Natural killer cell (primary cell): ENCODE data around the gene RPS6KA4. TPM values are rescaled to one million over a fixed set of nuclear protein-coding genes. Genes with fewer than 3 reads are reported as not detected.

Experiments
- ATAC-seq, 3 donors: fragments of 150-1000 bp in 2 of 3; fragments of 200-7000 bp in 1 of 3; cut with Tn5 transposase; 1 replicate in 1 of 3; 2 replicates in 2 of 3; pipeline ENCODE4 v1.10.0; 2021; ENCODE audit warnings: mild to moderate bottlenecking in 2 of 3, moderate library complexity in 2 of 3
- DNase-seq, 2 donors: peaks; one replicate each; pipeline versions ENCODE4 v3.0.0 to v3.0.0-alpha.2; 2013 to 2021; ENCODE audit warnings: mixed read lengths in 1 of 2
- H3K27ac ChIP-seq: one replicate; pipeline ENCODE4 v1.5.1; 2013; ENCODE audit warnings: mild to moderate bottlenecking, low read length
- H3K27me3 ChIP-seq: one replicate; pipeline ENCODE4 v1.6.1; 2013; ENCODE audit warnings: low read length; ENCODE audit not compliant: control insufficient read depth, insufficient read depth
- H3K36me3 ChIP-seq: one replicate; pipeline ENCODE4 v1.6.1; 2013; ENCODE audit warnings: low read length; ENCODE audit not compliant: control insufficient read depth, insufficient read depth
- H3K4me1 ChIP-seq: one replicate; pipeline ENCODE4 v1.6.1; 2013; ENCODE audit warnings: low read length; ENCODE audit not compliant: control insufficient read depth, insufficient read depth
- H3K4me3 ChIP-seq: one replicate; pipeline ENCODE4 v1.5.1; 2013; ENCODE audit warnings: low read length
- H3K9me3 ChIP-seq: one replicate; pipeline ENCODE4 v1.6.1; 2013; ENCODE audit warnings: low read length; ENCODE audit not compliant: control insufficient read depth, insufficient read depth
- H3K27ac Mint-ChIP-seq, 2 donors: one replicate each; pipeline ENCODE4 v1.8.0; 2022; ENCODE audit warnings: mild to moderate bottlenecking in 2 of 2, mixed read lengths in 2 of 2, moderate library complexity in 1 of 2
- H3K27me3 Mint-ChIP-seq, 2 donors: one replicate each; pipeline ENCODE4 v1.8.0; 2022; ENCODE audit warnings: low read depth in 2 of 2, mixed read lengths in 2 of 2
- H3K36me3 Mint-ChIP-seq: one replicate; pipeline ENCODE4 v1.8.0; 2022; ENCODE audit warnings: mixed read lengths
- H3K4me1 Mint-ChIP-seq, 2 donors: one replicate each; pipeline ENCODE4 v1.8.0; 2022; ENCODE audit warnings: mixed read lengths in 2 of 2
- H3K4me3 Mint-ChIP-seq: one replicate; pipeline ENCODE4 v1.8.0; 2022; ENCODE audit warnings: mild to moderate bottlenecking, moderate library complexity, mixed read lengths
- H3K9me3 Mint-ChIP-seq, 2 donors: one replicate each; pipeline ENCODE4 v1.8.0; 2022; ENCODE audit warnings: mixed read lengths in 2 of 2
- CTCF ChIP-seq: fragments of 200-600 bp; IDR thresholded peaks from one replicate; pipeline ENCODE4 v1.8.0; 2022; ENCODE audit warnings: antibody characterized with exemption
- WGBS: methylation state at CpG from one replicate; pipeline ENCODE4 v1.1.7; 2013; ENCODE audit warnings: missing lambda C conversion rate; ENCODE audit not compliant: insufficient coverage; 5-methylcytosine and 5-hydroxymethylcytosine counted together
- intact Hi-C: fragments of 100-400 bp; cut with micrococcal nuclease; formaldehyde crosslinking; loops from one replicate; pipeline ENCODE4 v1.14.2; 2022
- total RNA-seq, 4 donors: library from RNA; stranded (reverse); fragments of 120-200 nt in 1 of 4; gene quantifications; one replicate each; pipeline versions ENCODE4 v1.2.3 to v1.2.4, GENCODE V29; 2013 to 2022

RPS6KA4 gene
- total RNA-seq, 3 donors from 2014 or later (not counting 1 experiment from before 2014, with no cell fraction given) = 27.6 to 36.0 (median 34.4) TPM

- H3K4me3 ChIP-seq = no peak overlapping the region
- no peaks in the 10 kb centered on the region for H3K36me3 ChIP-seq
- H3K9me3 Mint-ChIP-seq = no peaks in the 10 kb centered on the region
- DNase-seq (no peak), ATAC-seq (no peak)
- no peak overlapping the region for H3K27ac Mint-ChIP-seq
- H3K27ac ChIP-seq = no peak overlapping the region
- TF ChIP-seq CTCF = no peak
- WGBS = 80% methylated on average over 3 of the region's 3 CpGs
- no peaks in the 10 kb centered on the region for H3K9me3 ChIP-seq
- intact Hi-C loops = no loop called here
- H3K36me3 Mint-ChIP-seq = no peaks in the 10 kb centered on the region
- H3K27me3 ChIP-seq = no peaks in the 10 kb centered on the region
- H3K4me1 ChIP-seq = peaks cover 6% of the 10 kb centered on the region
- H3K27me3 Mint-ChIP-seq = peaks cover 0 to 3% of the 10 kb centered on the region in 2 donors
- no peak overlapping the region for H3K4me3 Mint-ChIP-seq
- peaks cover 0 to 10% of the 10 kb centered on the region in 2 donors for H3K4me1 Mint-ChIP-seq
Measured at GRCh38 chr11:64400667-64401066, 41.7 kb downstream of the RPS6KA4 start.

- no peak for ATAC-seq
- H3K27me3 Mint-ChIP-seq = peaks cover 0 to 3% of the 10 kb centered on the region in 2 donors
Measured at GRCh38 chr11:64401775-64402174, 42.8 kb downstream of the RPS6KA4 start.

GRCh38 chr11:64403106-64403505 lies 44.1 kb downstream of the RPS6KA4 start:
- Histone ChIP-seq H3K27ac (no peak overlapping the region), H3K36me3 (no peaks in the 10 kb centered on the region), H3K9me3 (no peaks in the 10 kb centered on the region), H3K4me1 (peaks cover 3% of the 10 kb centered on the region), H3K27me3 (no peaks in the 10 kb centered on the region), H3K4me3 (no peak overlapping the region)
- ATAC-seq = no peak
- DNase-seq = no peak
- Mint-ChIP-seq H3K27me3 (peaks cover 0 to 3% of the 10 kb centered on the region in 2 donors), H3K4me1 (peaks cover 0 to 5% of the 10 kb centered on the region in 2 donors), H3K4me3 (no peak overlapping the region), H3K9me3 (no peaks in the 10 kb centered on the region), H3K36me3 (no peaks in the 10 kb centered on the region), H3K27ac (no peak overlapping the region)
- intact Hi-C loops = no loop called here
- TF ChIP-seq CTCF = no peak
- 93% methylated on average over 5 of the region's 5 CpGs for WGBS

More at GRCh38 chr11:64401775-64402174, 42.8 kb downstream of the RPS6KA4 start:
- Histone ChIP-seq H3K9me3 (no peaks in the 10 kb centered on the region), H3K4me3 (no peak overlapping the region), H3K4me1 (peaks cover 3% of the 10 kb centered on the region), H3K27ac (no peak overlapping the region), H3K36me3 (no peaks in the 10 kb centered on the region), H3K27me3 (no peaks in the 10 kb centered on the region)
- intact Hi-C loops = no loop called here
- no peak for DNase-seq
- TF ChIP-seq CTCF = no peak
- 95% methylated on average over 7 of the region's 7 CpGs for WGBS
- H3K4me1 Mint-ChIP-seq = peaks cover 0 to 5% of the 10 kb centered on the region in 2 donors
- H3K27ac Mint-ChIP-seq = no peak overlapping the region
- no peaks in the 10 kb centered on the region for H3K36me3 Mint-ChIP-seq
- H3K9me3 Mint-ChIP-seq = no peaks in the 10 kb centered on the region
- H3K4me3 Mint-ChIP-seq = no peak overlapping the region

- ATAC-seq (no peak), DNase-seq (no peak)
- Mint-ChIP-seq H3K4me1 (peaks cover 0 to 5% of the 10 kb centered on the region in 2 donors), H3K36me3 (no peaks in the 10 kb centered on the region), H3K4me3 (no peak overlapping the region), H3K27ac (no peak overlapping the region), H3K9me3 (no peaks in the 10 kb centered on the region), H3K27me3 (peaks cover 0 to 6% of the 10 kb centered on the region in 2 donors)
- intact Hi-C loops = no loop called here
- no peak overlapping the region for H3K27ac ChIP-seq
- H3K9me3 ChIP-seq = no peaks in the 10 kb centered on the region
- no peak overlapping the region for H3K4me3 ChIP-seq
- H3K36me3 ChIP-seq = no peaks in the 10 kb centered on the region
- WGBS = 78% methylated on average over 10 of the region's 10 CpGs
- TF ChIP-seq CTCF = no peak
- H3K4me1 ChIP-seq = no peaks in the 10 kb centered on the region
- no peaks in the 10 kb centered on the region for H3K27me3 ChIP-seq
Measured at GRCh38 chr11:64406221-64406946, 47.4 kb downstream of the RPS6KA4 start.
